ENCODE measurements around the gene IMP4. TPM values are rescaled to one million over a fixed set of nuclear protein-coding genes. Genes with fewer than 3 reads are reported as not detected.

Gene IMP4
- total RNA-seq, 2 donors from 2014 or later = 67.4 to 166 TPM

- no peak for TF ChIP-seq CTCF (IDR thresholded peaks at IDR 0.05)
- ATAC-seq (ENCODE audit: insufficient number of reproducible peaks, low FRiP score, low read depth) (no peak), DNase-seq (ENCODE audit: low spot score) (no peak)
- no peak overlapping the region for H3K27ac ChIP-seq
- H3K27me3 ChIP-seq (replicated peaks; ENCODE audit: insufficient read depth) = no peaks in the 10 kb centered on the region
- H3K4me1 ChIP-seq (ENCODE audit: control insufficient read depth in 1 of 2, low read depth in 2 of 2) = peaks cover 5 to 21% of the 10 kb centered on the region in 2 donors
- no peaks in the 10 kb centered on the region for H3K36me3 ChIP-seq
- no peaks in the 10 kb centered on the region for H3K9me3 ChIP-seq
- no peak overlapping the region for H3K4me3 ChIP-seq
These were observed 15.2 kb downstream of the IMP4 start for GRCh38 chr2:130357864-130358263.

GRCh38 chr2:130358420-130359350 is 16.0 kb downstream of the IMP4 start:
- DNase-seq (ENCODE audit: low spot score) (no peak), ATAC-seq (ENCODE audit: insufficient number of reproducible peaks, low FRiP score, low read depth) (no peak)
- no peak for TF ChIP-seq CTCF (IDR thresholded peaks at IDR 0.05)
- Histone ChIP-seq H3K27me3 (replicated peaks; ENCODE audit: insufficient read depth) (no peaks in the 10 kb centered on the region), H3K27ac (no peak overlapping the region), H3K36me3 (no peaks in the 10 kb centered on the region), H3K4me1 (ENCODE audit: control insufficient read depth in 1 of 2, low read depth in 2 of 2) (peaks cover 5 to 21% of the 10 kb centered on the region in 2 donors), H3K4me3 (no peak overlapping the region), H3K9me3 (no peaks in the 10 kb centered on the region)

- Histone ChIP-seq H3K9me3 (no peaks in the 10 kb centered on the region), H3K27ac (no peak overlapping the region), H3K36me3 (no peaks in the 10 kb centered on the region), H3K4me1 (ENCODE audit: control insufficient read depth in 1 of 2, low read depth in 2 of 2) (peaks cover 5 to 15% of the 10 kb centered on the region in 2 donors), H3K4me3 (no peak overlapping the region), H3K27me3 (replicated peaks; ENCODE audit: insufficient read depth) (no peaks in the 10 kb centered on the region)
- ATAC-seq (ENCODE audit: insufficient number of reproducible peaks, low FRiP score, low read depth) (no peak), DNase-seq (ENCODE audit: low spot score) (no peak)
- TF ChIP-seq CTCF (IDR thresholded peaks at IDR 0.05) = no peak
These were observed 16.8 kb downstream of the IMP4 start for GRCh38 chr2:130359466-130359865.

- H3K27me3 ChIP-seq (replicated peaks; ENCODE audit: insufficient read depth) = no peaks in the 10 kb centered on the region
- no peak for ATAC-seq (ENCODE audit: insufficient number of reproducible peaks, low FRiP score, low read depth)
- no peaks in the 10 kb centered on the region for H3K9me3 ChIP-seq
- no peak for TF ChIP-seq CTCF (IDR thresholded peaks at IDR 0.05)
- H3K36me3 ChIP-seq = no peaks in the 10 kb centered on the region
- no peaks in the 10 kb centered on the region for H3K4me1 ChIP-seq (ENCODE audit: control insufficient read depth in 1 of 2, low read depth in 2 of 2)
- no peak overlapping the region for H3K4me3 ChIP-seq
- no peak for DNase-seq (ENCODE audit: low spot score)
- no peak overlapping the region for H3K27ac ChIP-seq
These were observed 20.8 kb downstream of the IMP4 start for GRCh38 chr2:130363479-130363878.

- DNase-seq (ENCODE audit: low spot score) (no peak), ATAC-seq (ENCODE audit: insufficient number of reproducible peaks, low FRiP score, low read depth) (no peak)
- Histone ChIP-seq H3K27me3 (replicated peaks; ENCODE audit: insufficient read depth) (no peaks in the 10 kb centered on the region), H3K36me3 (peaks cover under 1% of the 10 kb centered on the region), H3K9me3 (no peaks in the 10 kb centered on the region), H3K4me1 (ENCODE audit: control insufficient read depth in 1 of 2, low read depth in 2 of 2) (no peaks in the 10 kb centered on the region), H3K4me3 (no peak overlapping the region), H3K27ac (no peak overlapping the region)
- TF ChIP-seq CTCF (IDR thresholded peaks at IDR 0.05) = no peak
These were observed 22.4 kb downstream of the IMP4 start for GRCh38 chr2:130365075-130365474.

Data from thoracic aorta (tissue), 2 donors.